Loucy (cell line): ENCODE results near the gene SFR1.

Experiments used
- H2AFZ ChIP-seq: fragments of 200-600 bp; sonication (generic); 2 replicates; pipeline ENCODE4 v1.6.0; 2016; ENCODE audit warnings: antibody characterized with exemption, mild to moderate bottlenecking, low read length, moderate library complexity
- H3F3A ChIP-seq: fragments of 200-600 bp; 2 replicates; pipeline ENCODE4 v1.6.0; 2016; ENCODE audit warnings: antibody characterized with exemption, low read depth, mild to moderate bottlenecking
- H3K27me3 ChIP-seq: fragments of 200-600 bp; sonication (generic); 2 replicates; pipeline ENCODE4 v1.6.1; 2014; ENCODE audit warnings: low read length, mild to moderate bottlenecking; ENCODE audit not compliant: insufficient read depth, poor library complexity, severe bottlenecking
- H3K36me3 ChIP-seq: fragments of 200-600 bp; sonication (generic); 2 replicates; pipeline ENCODE4 v1.6.1; 2016; ENCODE audit warnings: low read length; ENCODE audit not compliant: insufficient read depth
- H3K4me1 ChIP-seq: fragments of 200-600 bp; sonication (generic); 2 replicates; pipeline ENCODE4 v1.5.1; 2014; ENCODE audit warnings: low read length, mild to moderate bottlenecking; ENCODE audit not compliant: insufficient read depth, poor library complexity, severe bottlenecking
- H3K4me2 ChIP-seq: fragments of 200-600 bp; sonication (generic); 2 replicates; pipeline ENCODE4 v1.6.0; 2014; ENCODE audit warnings: antibody characterized with exemption, low read length, low read depth, mild to moderate bottlenecking; ENCODE audit not compliant: poor library complexity, severe bottlenecking
- H3K4me3 ChIP-seq: fragments of 200-600 bp; sonication (generic); 2 replicates; pipeline ENCODE4 v1.5.1; 2014; ENCODE audit warnings: low read length, mild to moderate bottlenecking, mixed read lengths; ENCODE audit not compliant: poor library complexity, severe bottlenecking
- H3K79me2 ChIP-seq: fragments of 200-600 bp; sonication (generic); 2 replicates; pipeline ENCODE4 v1.6.1; 2014; ENCODE audit warnings: low read length; ENCODE audit not compliant: insufficient read depth
- H3K9ac ChIP-seq: fragments of 200-600 bp; sonication (generic); 2 replicates; pipeline ENCODE4 v1.6.0; 2014; ENCODE audit warnings: mild to moderate bottlenecking, low read depth, low read length, moderate library complexity; ENCODE audit not compliant: poor library complexity, severe bottlenecking
- H3K9me2 ChIP-seq: fragments of 200-600 bp; sonication (generic); replicated peaks from 2 replicates; pipeline ENCODE4 v1.6.1; 2016; ENCODE audit warnings: low read depth, low read length, mixed read lengths
- H3K9me3 ChIP-seq: fragments of 200-600 bp; sonication (generic); 2 replicates; pipeline ENCODE4 v1.6.1; 2014; ENCODE audit warnings: mild to moderate bottlenecking, antibody characterized with exemption, low read length, low read depth; ENCODE audit not compliant: insufficient read depth
- H4K20me1 ChIP-seq: fragments of 200-600 bp; sonication (generic); 2 replicates; pipeline ENCODE4 v1.6.0; 2014; ENCODE audit warnings: antibody characterized with exemption, low read length, mild to moderate bottlenecking; ENCODE audit not compliant: insufficient read depth, poor library complexity, severe bottlenecking
- EZH2phosphoT487 ChIP-seq: fragments of 200-600 bp; IDR thresholded peaks from 2 replicates; pipeline ENCODE4 v1.6.1; 2018; ENCODE audit warnings: antibody characterized with exemption, mild to moderate bottlenecking, moderate library complexity, borderline replicate concordance
- TF ChIP-seq, protein P1 (sequence below): fragments of 200-600 bp; sonication (generic); conservative IDR thresholded peaks from 2 replicates; pipeline ENCODE4 v1.5.1; 2014; ENCODE audit warnings: mild to moderate bottlenecking, antibody characterized with exemption, low read length

The SFR1 gene

DNA sequence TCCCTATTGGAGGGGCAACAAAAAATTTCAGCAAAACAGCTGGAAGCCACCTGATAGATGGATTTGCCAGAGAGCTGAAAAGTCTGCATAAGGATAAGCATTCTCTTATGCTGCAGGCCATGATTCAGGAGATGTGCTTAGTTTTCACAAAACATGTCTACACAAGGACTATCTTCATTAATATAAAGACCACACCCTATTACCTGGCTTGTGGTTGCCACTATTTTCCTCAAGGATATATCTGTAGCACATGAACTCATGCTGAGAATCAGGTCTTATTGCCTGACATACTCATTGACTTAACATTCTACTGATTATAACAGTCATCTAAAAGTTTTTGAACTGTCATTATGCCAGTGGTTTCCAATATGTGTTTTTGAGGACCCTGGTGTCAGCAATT, 29.2 kb upstream of the SFR1 start:
- H2AFZ ChIP-seq = no peak overlapping the region

DNA sequence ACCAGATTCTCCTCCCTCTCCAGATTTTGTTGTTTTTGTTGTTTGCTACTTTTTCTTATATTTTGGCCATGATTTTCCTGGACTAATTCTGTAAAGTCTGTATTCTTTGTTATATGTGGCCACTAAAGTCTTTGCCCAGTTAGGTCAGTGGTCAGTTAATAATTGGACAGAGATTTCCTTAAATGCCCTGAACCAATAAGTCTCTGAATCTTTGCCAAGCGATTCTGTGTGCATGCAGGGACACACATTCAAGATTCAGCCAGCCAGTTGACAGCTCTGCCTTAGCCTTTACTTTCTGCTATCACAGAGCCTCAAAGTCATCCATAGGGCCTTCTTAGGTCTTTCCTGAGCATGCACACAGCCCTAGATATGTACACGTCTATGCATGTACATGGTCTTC, 25.3 kb upstream of the SFR1 start:
- Histone ChIP-seq H3K4me3 (no peak overlapping the region), H3K9me2 (no peaks in the 10 kb centered on the region), H3K9ac (no peak overlapping the region), H2AFZ (no peak overlapping the region), H3K4me1 (no peaks in the 10 kb centered on the region), H3K36me3 (no peaks in the 10 kb centered on the region), H3K27me3 (no peaks in the 10 kb centered on the region), H3K9me3 (peaks cover 12% of the 10 kb centered on the region; the same call in 1 of the 2 replicates), H4K20me1 (no peaks in the 10 kb centered on the region), H3K4me2 (no peak overlapping the region), H3K79me2 (no peaks in the 10 kb centered on the region), H3F3A (no peaks in the 10 kb centered on the region)
- TF ChIP-seq EZH2phosphoT487 = no peak
- TF ChIP-seq, protein P1, sequence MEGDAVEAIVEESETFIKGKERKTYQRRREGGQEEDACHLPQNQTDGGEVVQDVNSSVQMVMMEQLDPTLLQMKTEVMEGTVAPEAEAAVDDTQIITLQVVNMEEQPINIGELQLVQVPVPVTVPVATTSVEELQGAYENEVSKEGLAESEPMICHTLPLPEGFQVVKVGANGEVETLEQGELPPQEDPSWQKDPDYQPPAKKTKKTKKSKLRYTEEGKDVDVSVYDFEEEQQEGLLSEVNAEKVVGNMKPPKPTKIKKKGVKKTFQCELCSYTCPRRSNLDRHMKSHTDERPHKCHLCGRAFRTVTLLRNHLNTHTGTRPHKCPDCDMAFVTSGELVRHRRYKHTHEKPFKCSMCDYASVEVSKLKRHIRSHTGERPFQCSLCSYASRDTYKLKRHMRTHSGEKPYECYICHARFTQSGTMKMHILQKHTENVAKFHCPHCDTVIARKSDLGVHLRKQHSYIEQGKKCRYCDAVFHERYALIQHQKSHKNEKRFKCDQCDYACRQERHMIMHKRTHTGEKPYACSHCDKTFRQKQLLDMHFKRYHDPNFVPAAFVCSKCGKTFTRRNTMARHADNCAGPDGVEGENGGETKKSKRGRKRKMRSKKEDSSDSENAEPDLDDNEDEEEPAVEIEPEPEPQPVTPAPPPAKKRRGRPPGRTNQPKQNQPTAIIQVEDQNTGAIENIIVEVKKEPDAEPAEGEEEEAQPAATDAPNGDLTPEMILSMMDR = no peak

More for the DNA sequence above, 29.2 kb upstream of the SFR1 start:
- TF ChIP-seq EZH2phosphoT487 = no peak
- TF ChIP-seq, protein P1 = no peak
- Histone ChIP-seq H4K20me1 (no peaks in the 10 kb centered on the region), H3K9me2 (no peaks in the 10 kb centered on the region), H3K4me3 (no peak overlapping the region), H3K79me2 (no peaks in the 10 kb centered on the region), H3K36me3 (no peaks in the 10 kb centered on the region), H3K4me1 (no peaks in the 10 kb centered on the region), H3K9me3 (peaks cover 12% of the 10 kb centered on the region; the same call in 1 of the 2 replicates), H3K4me2 (no peak overlapping the region), H3K9ac (no peak overlapping the region), H3K27me3 (no peaks in the 10 kb centered on the region), H3F3A (no peaks in the 10 kb centered on the region)

DNA sequence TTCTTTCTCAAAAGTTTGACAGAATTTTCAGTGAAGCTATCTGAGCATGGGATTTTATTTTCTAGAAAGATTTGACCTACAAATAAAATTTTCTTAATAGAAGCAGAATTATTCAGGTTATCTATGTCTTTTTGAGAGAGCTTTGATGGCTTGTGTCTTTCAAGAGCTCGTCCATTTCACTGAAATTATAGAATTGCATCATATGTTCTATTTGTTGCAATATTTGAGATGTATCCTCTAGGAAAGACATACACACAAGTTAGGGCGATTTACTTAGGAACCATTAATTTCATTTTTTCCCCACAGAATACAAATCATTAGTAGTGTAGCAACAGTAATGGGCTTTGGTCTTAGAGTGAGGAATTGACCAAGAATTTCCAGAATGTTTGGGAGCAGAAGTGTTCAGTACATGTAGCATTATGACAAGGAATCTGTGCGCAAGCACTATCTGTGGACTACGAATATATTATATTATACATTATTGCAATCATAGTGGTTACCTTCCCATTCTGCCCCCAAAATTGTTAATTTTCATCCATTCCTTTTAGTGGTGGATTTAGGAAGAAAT, 23.5 kb upstream of the SFR1 start:
- Histone ChIP-seq H2AFZ (no peak overlapping the region), H3K27me3 (no peaks in the 10 kb centered on the region), H3K4me1 (no peaks in the 10 kb centered on the region)

More for the DNA sequence above, 23.5 kb upstream of the SFR1 start:
- H3K36me3 ChIP-seq = no peaks in the 10 kb centered on the region
- no peaks in the 10 kb centered on the region for H4K20me1 ChIP-seq
- H3K9me3 ChIP-seq = peaks cover 12% of the 10 kb centered on the region; the same call in 1 of the 2 replicates
- no peaks in the 10 kb centered on the region for H3K9me2 ChIP-seq
- H3F3A ChIP-seq = no peaks in the 10 kb centered on the region
- H3K4me2 ChIP-seq = no peak overlapping the region
- no peak overlapping the region for H3K4me3 ChIP-seq
- TF ChIP-seq, protein P1 = no peak
- TF ChIP-seq EZH2phosphoT487 = no peak
- H3K79me2 ChIP-seq = no peaks in the 10 kb centered on the region
- no peak overlapping the region for H3K9ac ChIP-seq
